Neural progenitor cell (in vitro differentiated cells): Measurements from ENCODE around the gene KCNS1. TPM values are rescaled to one million over a fixed set of nuclear protein-coding genes. Genes with fewer than 3 reads are reported as not detected.

Source experiments
- DNase-seq: peaks from one replicate; pipeline ENCODE4 v3.0.0-alpha.2; 2016; ENCODE audit warnings: low spot score
- H2AFZ ChIP-seq: fragments of 200-600 bp; sonication (generic); replicated peaks from 2 replicates; pipeline ENCODE4 v1.6.1; 2016; ENCODE audit warnings: antibody characterized with exemption
- H3F3A ChIP-seq: fragments of 200-600 bp; sonication (generic); 2 replicates; pipeline ENCODE4 v1.6.1; 2016; ENCODE audit warnings: antibody characterized with exemption, low read depth
- H3K27ac ChIP-seq: fragments of 200-600 bp; sonication (generic); 2 replicates; pipeline ENCODE4 v1.5.1; 2016; ENCODE audit warnings: mild to moderate bottlenecking
- H3K27me3 ChIP-seq: fragments of 200-600 bp; sonication (generic); 2 replicates; pipeline ENCODE4 v1.6.1; 2016; ENCODE audit warnings: mild to moderate bottlenecking, moderate library complexity
- H3K36me3 ChIP-seq: fragments of 200-600 bp; sonication (generic); 2 replicates; pipeline ENCODE4 v1.5.1; 2016
- H3K4me1 ChIP-seq: fragments of 200-600 bp; sonication (generic); 2 replicates; pipeline ENCODE4 v1.6.1; 2016; ENCODE audit warnings: mixed run types
- H3K4me2 ChIP-seq: fragments of 200-600 bp; sonication (generic); 2 replicates; pipeline ENCODE4 v1.6.1; 2016
- H3K4me3 ChIP-seq: fragments of 200-600 bp; sonication (generic); 2 replicates; pipeline ENCODE4 v1.5.1; 2016
- H3K79me2 ChIP-seq: fragments of 200-600 bp; sonication (generic); 2 replicates; pipeline ENCODE4 v1.6.1; 2016; ENCODE audit warnings: low read depth
- H3K9ac ChIP-seq: fragments of 200-600 bp; sonication (generic); 2 replicates; pipeline ENCODE4 v1.6.1; 2016
- H3K9me3 ChIP-seq: fragments of 200-600 bp; sonication (generic); 2 replicates; pipeline ENCODE4 v1.5.1; 2016; ENCODE audit warnings: low read depth
- H4K20me1 ChIP-seq: fragments of 200-600 bp; sonication (generic); 2 replicates; pipeline ENCODE4 v1.6.1; 2016; ENCODE audit warnings: low read depth
- H3K27ac Mint-ChIP-seq: 3 replicates; pipeline ENCODE4 v1.8.0; 2021; ENCODE audit warnings: mixed read lengths
- H3K27me3 Mint-ChIP-seq: 2 replicates; pipeline ENCODE4 v1.8.0; 2022; ENCODE audit warnings: low read depth, mild to moderate bottlenecking, inconsistent platforms, moderate library complexity, mixed read lengths; ENCODE audit not compliant: insufficient read depth
- H3K36me3 Mint-ChIP-seq: 3 replicates; pipeline ENCODE4 v1.8.0; 2021; ENCODE audit warnings: mixed read lengths
- H3K4me1 Mint-ChIP-seq: 3 replicates; pipeline ENCODE4 v1.8.0; 2021; ENCODE audit warnings: mixed read lengths
- H3K4me3 Mint-ChIP-seq: 3 replicates; pipeline ENCODE4 v1.8.0; 2021; ENCODE audit warnings: mild to moderate bottlenecking, moderate library complexity, mixed read lengths
- H3K9me3 Mint-ChIP-seq: 3 replicates; pipeline ENCODE4 v1.8.0; 2020; ENCODE audit warnings: mixed read lengths
- EZH2 ChIP-seq: fragments of 200-600 bp; sonication (generic); IDR thresholded peaks from 2 replicates; pipeline ENCODE4 v1.6.1; 2017; ENCODE audit warnings: antibody characterized with exemption, mild to moderate bottlenecking, moderate library complexity
- EZH2phosphoT487 ChIP-seq: fragments of 200-600 bp; sonication (generic); IDR thresholded peaks from 2 replicates; pipeline ENCODE4 v1.6.1; 2017; ENCODE audit warnings: antibody characterized with exemption
- total RNA-seq: library from RNA; depleted of rRNA; stranded (reverse); fragments of >200 nt; gene quantifications from 2 replicates; pipeline ENCODE4 v1.2.3, GENCODE V29; 2015; ENCODE audit warnings: low replicate concordance
- TF ChIP-seq, protein P1 (sequence below): fragments of 200-600 bp; sonication (generic); IDR thresholded peaks from 2 replicates; pipeline ENCODE4 v1.5.1; 2017; ENCODE audit warnings: antibody characterized with exemption, mild to moderate bottlenecking

KCNS1 gene
- total RNA-seq, 1 donor from 2014 or later: not detected

GRCh38 chr20:45138561-45139300 is 37.8 kb upstream of the KCNS1 start:
- no peak overlapping the region for H3K4me3 ChIP-seq
- H3K4me1 Mint-ChIP-seq: no peaks in the 10 kb centered on the region
- no peaks in the 10 kb centered on the region for H3F3A ChIP-seq
- H3K4me2 ChIP-seq: no peak overlapping the region
- no peaks in the 10 kb centered on the region for H4K20me1 ChIP-seq
- DNase-seq: peak; percentile 74
- no peaks in the 10 kb centered on the region for H3K36me3 ChIP-seq
- no peaks in the 10 kb centered on the region for H3K27me3 Mint-ChIP-seq
- no peak overlapping the region for H2AFZ ChIP-seq
- no peak overlapping the region for H3K27ac ChIP-seq
- H3K36me3 Mint-ChIP-seq: no peaks in the 10 kb centered on the region
- peaks cover 5% of the 10 kb centered on the region for H3K27me3 ChIP-seq
- no peak overlapping the region for H3K4me3 Mint-ChIP-seq
- TF ChIP-seq, protein P1, sequence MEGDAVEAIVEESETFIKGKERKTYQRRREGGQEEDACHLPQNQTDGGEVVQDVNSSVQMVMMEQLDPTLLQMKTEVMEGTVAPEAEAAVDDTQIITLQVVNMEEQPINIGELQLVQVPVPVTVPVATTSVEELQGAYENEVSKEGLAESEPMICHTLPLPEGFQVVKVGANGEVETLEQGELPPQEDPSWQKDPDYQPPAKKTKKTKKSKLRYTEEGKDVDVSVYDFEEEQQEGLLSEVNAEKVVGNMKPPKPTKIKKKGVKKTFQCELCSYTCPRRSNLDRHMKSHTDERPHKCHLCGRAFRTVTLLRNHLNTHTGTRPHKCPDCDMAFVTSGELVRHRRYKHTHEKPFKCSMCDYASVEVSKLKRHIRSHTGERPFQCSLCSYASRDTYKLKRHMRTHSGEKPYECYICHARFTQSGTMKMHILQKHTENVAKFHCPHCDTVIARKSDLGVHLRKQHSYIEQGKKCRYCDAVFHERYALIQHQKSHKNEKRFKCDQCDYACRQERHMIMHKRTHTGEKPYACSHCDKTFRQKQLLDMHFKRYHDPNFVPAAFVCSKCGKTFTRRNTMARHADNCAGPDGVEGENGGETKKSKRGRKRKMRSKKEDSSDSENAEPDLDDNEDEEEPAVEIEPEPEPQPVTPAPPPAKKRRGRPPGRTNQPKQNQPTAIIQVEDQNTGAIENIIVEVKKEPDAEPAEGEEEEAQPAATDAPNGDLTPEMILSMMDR: peak; percentile 84
- TF ChIP-seq EZH2: no peak
- TF ChIP-seq EZH2phosphoT487: no peak
- peaks cover 2% of the 10 kb centered on the region for H3K9me3 Mint-ChIP-seq
- H3K9ac ChIP-seq: no peak overlapping the region
- H3K9me3 ChIP-seq: no peaks in the 10 kb centered on the region
- no peaks in the 10 kb centered on the region for H3K79me2 ChIP-seq
- H3K4me1 ChIP-seq: no peaks in the 10 kb centered on the region
- no peak overlapping the region for H3K27ac Mint-ChIP-seq

GRCh38 chr20:45136911-45137310 is 36.0 kb upstream of the KCNS1 start:
- Histone ChIP-seq H3K27ac (no peak overlapping the region), H3K4me2 (no peak overlapping the region), H4K20me1 (no peaks in the 10 kb centered on the region), H3K4me3 (no peak overlapping the region), H3F3A (no peaks in the 10 kb centered on the region), H3K9me3 (no peaks in the 10 kb centered on the region), H3K36me3 (no peaks in the 10 kb centered on the region), H3K27me3 (peaks cover 22% of the 10 kb centered on the region), H3K9ac (no peak overlapping the region), H3K4me1 (no peaks in the 10 kb centered on the region), H3K79me2 (no peaks in the 10 kb centered on the region), H2AFZ (no peak overlapping the region)
- no peaks in the 10 kb centered on the region for H3K27me3 Mint-ChIP-seq
- no peaks in the 10 kb centered on the region for H3K4me1 Mint-ChIP-seq
- H3K4me3 Mint-ChIP-seq: no peak overlapping the region
- no peak overlapping the region for H3K27ac Mint-ChIP-seq
- H3K36me3 Mint-ChIP-seq: no peaks in the 10 kb centered on the region
- H3K9me3 Mint-ChIP-seq: no peaks in the 10 kb centered on the region
- no peak for TF ChIP-seq EZH2phosphoT487
- TF ChIP-seq EZH2: no peak
- TF ChIP-seq, protein P1: no peak
- DNase-seq: no peak

- Histone ChIP-seq H3K9me3 (no peaks in the 10 kb centered on the region), H4K20me1 (no peaks in the 10 kb centered on the region), H3K4me3 (no peak overlapping the region), H3K4me2 (no peak overlapping the region), H3K27me3 (peaks cover 25% of the 10 kb centered on the region), H3K36me3 (no peaks in the 10 kb centered on the region), H3K79me2 (no peaks in the 10 kb centered on the region), H3K9ac (no peak overlapping the region), H3K27ac (no peak overlapping the region), H2AFZ (no peak overlapping the region), H3F3A (no peaks in the 10 kb centered on the region), H3K4me1 (no peaks in the 10 kb centered on the region)
- peaks cover 3% of the 10 kb centered on the region for H3K27me3 Mint-ChIP-seq
- no peaks in the 10 kb centered on the region for H3K4me1 Mint-ChIP-seq
- TF ChIP-seq EZH2: no peak
- no peak for TF ChIP-seq EZH2phosphoT487
- TF ChIP-seq, protein P1: no peak
- H3K9me3 Mint-ChIP-seq: no peaks in the 10 kb centered on the region
- no peaks in the 10 kb centered on the region for H3K36me3 Mint-ChIP-seq
- no peak for DNase-seq
- no peak overlapping the region for H3K27ac Mint-ChIP-seq
- no peak overlapping the region for H3K4me3 Mint-ChIP-seq
Measured at GRCh38 chr20:45128099-45128498, 27.2 kb upstream of the KCNS1 start.
